Umbilical cord (tissue), 2 donors: ENCODE measurements around the gene CAMTA1. TPM values are rescaled to one million over a fixed set of nuclear protein-coding genes. Genes with fewer than 3 reads are reported as not detected.
A peak's percentile ranks its signal among the peaks of the same experiment; 100 is the strongest.
"Not testable (repeated sequence)": the region's sequence is repeated elsewhere in the genome, so short reads cannot be mapped to it uniquely, and the experiment has no call there.

ENCODE experiments used
- DNase-seq: peaks from one replicate; pipeline ENCODE4 v3.0.0-alpha.2; 2015; ENCODE audit warnings: low spot score
- total RNA-seq: library from RNA; depleted of rRNA; stranded (reverse); fragments of >200 nt; gene quantifications from one replicate; pipeline ENCODE4 v1.2.3, GENCODE V29; 2014; ENCODE audit warnings: low replicate concordance; ENCODE audit not compliant: insufficient read depth

CAMTA1 gene
- total RNA-seq, 1 donor from 2014 or later: 29.6 TPM

DNA sequence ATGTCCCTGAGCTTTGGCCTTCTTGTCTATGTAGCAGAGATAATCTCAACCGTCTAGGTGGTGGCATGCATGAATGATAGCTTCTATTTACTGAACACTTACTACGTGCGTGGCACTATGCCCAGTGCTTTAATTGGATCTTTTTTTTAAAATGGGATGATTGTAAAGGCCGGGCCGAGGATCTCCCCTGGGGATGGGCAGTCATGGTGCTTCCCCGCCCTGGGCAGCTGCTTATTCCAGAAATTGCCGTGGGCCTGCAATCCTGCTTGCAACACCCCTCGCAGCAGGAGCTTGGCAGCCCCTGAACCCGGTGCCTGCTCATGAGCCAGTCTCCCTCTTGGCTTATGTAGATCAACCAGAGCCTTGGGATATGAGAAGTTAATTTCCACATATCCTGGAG, 360.7 kb downstream of the CAMTA1 start:
- no peak for DNase-seq

DNA sequence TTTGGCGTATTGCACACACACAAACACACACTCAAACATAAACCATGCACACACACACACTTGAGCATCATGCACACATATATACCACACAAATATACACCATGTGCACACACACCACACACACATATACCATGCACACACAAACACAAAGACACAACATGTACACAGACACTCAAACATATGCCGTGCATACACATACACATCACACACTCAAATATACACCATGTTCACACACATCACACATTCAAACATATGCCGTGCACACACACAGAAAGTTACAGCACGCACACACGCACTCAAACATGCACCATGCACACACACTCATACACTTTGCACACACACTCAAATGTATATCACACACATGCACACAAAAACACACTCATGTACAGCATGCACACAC, 361.5 kb downstream of the CAMTA1 start:
- no peak for DNase-seq

DNA sequence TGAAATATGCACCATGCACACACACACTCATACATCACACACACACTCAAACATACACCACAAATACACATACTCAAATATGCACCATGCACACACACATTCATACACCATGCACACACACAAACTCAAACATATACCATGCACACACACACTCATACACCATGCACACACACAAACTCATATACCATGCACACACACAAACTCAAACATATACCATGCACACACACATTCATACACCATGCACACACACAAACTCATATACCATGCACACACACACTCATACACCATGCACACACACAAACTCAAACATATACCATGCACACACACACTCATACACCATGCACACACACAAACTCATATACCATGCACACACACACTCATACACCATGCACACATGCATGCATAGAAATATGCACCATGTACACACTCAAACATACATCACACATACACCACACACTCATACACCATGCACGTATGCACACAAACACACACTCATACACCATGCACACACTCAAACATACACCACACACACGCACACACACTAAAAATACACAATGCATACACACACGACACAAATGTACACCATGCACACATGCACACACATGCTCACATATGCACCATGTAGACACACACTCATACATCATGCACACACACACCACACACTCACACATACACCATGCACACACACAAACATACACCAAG, 362.5 kb downstream of the CAMTA1 start:
- not testable (repeated sequence) for DNase-seq

DNA sequence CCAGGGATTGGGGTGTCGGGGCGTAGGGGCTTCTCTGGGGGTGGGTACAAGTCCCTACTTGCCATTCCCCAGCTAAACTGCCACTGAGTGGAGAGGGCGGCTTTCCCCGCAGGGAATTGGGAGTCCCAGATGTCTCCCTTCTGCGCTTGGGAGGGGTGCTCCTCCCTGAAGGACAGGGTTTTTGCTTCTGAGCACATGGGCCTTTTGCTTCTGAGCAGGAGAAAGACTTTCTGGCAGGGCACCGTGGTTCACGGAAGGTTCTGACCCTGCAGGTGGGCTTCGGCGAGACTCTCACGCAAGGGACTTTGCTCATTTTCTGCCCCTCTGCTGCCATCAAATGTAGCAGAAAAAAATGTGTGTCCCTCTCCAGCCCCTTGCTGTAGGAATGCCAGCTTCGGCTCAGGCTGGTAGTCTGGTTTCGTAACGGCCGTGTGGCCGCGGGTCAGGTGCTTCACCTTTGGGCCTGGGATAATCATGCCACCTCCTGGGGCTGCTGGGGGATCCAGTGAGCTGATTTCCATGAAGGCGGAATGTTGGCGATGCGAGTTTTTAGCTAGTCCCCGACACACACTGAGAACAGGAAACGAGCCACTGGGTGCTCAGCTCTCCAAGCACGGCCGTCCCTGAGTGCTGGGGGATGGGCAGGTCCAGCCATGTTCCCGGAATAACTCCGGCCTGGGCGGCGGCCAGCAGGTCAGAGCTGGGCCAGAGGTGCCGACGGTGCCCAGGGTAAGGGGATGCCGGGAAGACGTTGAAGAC, 364.0 kb downstream of the CAMTA1 start:
- DNase-seq: no peak

DNA sequence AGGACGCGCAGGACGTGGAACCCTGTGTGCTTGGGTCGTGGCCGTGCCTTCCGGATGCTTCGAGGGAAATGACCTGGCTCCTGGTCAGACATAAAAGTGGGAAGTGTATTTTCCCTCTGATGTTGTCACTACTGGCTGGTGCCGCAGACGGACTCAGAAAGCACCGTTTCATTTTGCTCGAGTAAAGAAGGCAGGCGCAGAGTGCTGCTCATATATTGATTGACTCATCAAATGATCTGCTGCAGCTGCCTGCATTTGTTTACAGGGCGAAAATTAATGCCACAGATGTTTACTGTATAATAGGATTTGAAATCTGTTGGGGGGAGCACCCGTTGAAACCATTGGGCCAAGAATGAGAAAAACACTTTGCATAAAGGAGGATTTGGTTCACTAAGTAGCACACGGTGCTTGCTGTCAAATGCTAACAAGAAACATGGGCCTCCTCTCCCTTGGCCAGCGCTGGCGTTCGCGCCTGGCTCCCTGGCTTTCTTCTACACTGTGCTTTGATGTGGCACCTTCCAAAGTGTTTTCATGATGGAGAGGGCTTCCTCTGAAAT, 365.5 kb downstream of the CAMTA1 start:
- DNase-seq: no peak

DNA sequence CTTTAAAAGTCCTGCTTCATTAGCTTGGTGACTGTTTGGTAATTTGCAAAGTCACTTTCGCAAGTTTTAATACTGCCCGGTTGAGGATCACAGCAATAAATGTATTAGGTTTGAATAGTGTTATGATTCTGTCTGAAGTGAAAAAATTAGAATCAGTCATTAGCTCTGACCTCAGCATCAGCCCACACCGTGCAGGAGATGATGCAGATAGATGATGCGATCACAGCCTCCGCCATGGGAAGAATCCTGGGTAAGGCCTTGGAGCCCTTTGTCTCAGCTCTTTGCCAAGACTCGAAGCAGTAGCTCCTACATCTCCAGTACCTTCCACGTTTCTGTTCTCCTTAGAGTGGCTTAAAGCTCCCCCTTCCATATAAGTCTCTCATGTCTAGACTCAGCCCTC, 366.7 kb downstream of the CAMTA1 start:
- no peak for DNase-seq

DNA sequence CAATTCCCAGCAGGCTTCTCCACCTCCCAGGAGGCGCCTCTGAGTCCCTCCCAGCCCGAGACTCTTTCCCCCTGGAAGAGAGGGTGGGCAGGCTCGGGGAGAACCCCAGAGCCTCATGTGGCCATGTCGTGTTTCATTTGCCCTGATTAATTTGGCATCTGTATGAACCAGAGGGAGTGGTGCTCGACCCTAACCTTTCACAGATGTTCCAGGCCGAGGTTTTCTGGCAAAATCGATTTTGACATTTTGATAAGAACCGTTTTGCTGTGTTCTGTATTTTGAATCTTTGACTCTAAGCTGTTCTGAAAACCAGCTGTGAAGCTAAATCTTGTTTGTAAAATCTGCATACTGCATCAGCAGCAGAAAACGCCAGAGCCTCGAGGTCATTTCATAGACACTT, 367.4 kb downstream of the CAMTA1 start:
- peak; percentile 18 for DNase-seq

DNA sequence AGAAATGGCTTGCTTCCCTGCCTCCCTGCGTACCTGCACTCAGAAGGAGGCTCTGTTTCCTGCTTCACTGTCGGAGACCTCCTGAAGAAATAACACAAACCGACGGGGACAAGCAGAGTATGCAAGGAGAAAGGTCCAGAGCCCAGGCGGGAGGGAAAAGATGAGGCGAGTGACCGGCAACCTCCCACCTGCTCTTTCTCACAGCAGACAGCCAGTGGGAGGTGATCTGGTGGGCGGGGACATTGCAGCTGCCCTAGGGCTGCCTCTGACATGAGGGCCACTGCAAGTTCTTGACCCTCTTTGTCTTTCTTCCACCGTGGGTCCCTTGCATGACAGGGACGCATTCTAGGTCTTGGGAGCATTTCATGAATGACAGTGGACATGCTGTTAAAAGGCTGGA, 368.2 kb downstream of the CAMTA1 start:
- DNase-seq: no peak

GRCh38 chr1:7159116-7159781, 374.0 kb downstream of the CAMTA1 start:
- DNase-seq: no peak

- not testable (repeated sequence) for DNase-seq
Observed at GRCh38 chr1:7168554-7168953, 383.3 kb downstream of the CAMTA1 start.

GRCh38 chr1:7171168-7171567, 385.9 kb downstream of the CAMTA1 start:
- DNase-seq: no peak

DNA sequence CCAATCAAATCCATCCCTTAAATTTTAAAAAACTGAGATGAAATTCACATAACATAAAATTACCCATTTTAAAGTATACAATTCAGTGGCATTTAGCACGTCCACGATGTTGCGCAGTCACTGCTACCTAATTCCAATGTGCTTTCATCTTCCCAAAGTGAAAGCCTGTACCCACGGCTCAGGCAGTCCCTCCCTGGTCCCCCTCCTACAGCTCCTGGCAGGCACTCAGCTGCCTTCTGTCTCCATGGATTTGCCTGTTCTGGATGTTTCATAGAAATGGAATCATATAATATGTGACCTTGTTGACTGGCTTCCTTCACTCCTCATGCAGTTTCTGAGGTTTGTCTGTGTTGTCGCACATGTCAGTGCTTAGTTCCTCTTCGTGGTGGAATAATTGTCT, 386.3 kb downstream of the CAMTA1 start:
- peak; percentile 21 for DNase-seq

DNA sequence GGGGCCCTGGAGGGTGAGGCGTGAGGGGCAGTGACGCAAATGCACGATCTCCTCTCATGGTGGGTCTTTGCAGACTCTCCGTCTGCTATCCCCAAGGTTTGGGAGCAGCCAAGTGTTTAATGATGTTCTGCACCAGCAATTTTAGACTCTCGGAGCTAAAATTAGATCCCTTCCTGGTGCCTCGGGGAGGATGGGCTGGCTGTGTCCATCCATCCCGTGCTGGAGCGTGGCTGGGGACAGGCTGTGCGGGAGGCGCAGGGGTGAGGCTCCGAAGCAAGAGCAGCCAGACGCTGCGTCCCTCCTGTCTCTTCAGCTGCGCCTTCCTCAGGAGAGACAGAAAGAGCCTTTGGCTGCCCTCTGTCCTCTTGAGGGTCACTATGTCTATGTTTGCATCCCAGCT, 387.6 kb downstream of the CAMTA1 start:
- no peak for DNase-seq

DNA sequence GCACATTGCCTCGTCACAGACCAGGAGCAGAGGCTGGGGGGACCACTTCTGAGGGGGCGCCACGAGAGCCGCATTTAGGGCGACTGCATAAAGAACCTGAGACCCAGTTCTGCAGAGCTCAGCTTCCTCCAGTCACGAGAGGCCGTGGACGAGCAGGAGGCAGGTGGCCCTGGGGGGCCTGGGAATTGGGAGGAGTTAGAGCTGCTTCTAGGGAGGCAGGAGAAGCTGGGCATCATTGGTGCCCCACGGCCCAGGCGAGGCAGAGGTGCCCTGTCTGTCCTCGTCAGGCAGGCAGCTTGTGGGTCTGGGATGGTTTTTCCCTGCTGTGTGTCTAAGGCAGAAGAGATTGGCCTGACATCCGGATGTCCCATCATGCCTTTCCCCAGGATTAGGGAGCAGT, 389.3 kb downstream of the CAMTA1 start:
- no peak for DNase-seq

DNA sequence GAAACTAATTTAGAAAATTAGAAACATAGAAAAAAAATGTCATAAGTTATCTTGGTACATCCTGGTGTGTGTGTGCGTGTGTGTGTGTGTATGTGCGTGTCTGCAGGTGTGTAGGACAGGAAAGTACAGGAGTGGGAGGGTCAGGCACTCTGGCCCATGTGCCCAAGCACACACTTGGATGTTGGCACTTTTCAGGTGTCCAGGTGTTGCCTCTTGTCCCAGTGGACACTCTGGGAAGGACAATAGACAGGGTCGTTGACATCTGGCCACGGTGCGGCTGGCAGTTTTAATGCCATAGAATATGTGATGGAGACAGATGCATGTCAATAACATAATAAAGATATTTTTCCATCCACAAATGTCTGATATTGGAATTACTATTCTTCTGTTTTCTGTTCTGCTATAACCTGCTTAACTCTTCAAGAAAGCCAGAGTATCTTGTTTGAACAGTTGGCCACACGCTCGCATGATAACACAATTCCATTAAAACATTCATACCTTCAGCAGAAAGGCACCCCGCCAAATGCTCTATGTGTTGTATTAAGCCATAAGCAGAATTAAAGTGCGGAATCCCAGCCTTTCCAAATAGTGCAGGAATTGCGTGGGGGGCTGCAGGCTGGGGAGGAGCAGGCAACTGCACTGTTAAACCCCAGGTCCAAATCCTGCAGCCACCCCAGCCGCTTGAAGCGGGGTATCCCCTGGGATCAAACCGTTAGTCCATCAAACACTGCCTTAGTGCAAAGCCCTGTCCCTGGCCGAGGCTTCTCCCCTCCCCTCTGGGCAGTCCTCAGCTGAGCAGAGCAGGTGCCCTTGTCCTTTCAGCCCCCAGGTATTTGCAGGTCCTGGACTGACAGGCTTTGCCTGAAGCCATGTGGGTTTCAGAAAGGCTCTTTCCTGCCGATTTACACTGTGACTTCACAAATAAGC, 390.0 kb downstream of the CAMTA1 start:
- DNase-seq: no peak

DNA sequence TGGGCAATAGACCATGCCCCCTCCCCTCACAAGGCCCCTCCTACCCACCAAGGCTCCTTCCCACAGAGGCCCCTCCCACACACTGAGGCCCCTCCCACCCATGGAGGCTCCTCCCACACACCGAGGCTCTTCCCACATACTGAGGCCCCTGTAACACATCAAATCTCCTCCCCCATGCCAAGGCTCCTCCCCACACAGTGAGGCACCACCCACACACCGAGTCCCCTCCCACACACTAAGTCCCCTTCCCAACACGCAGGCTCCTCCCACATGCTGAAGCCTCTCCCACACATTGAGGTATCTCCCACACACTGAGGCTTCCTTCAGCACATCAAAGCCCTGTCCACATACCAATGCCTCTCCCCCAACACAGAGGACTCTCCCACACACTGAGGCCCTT, 391.8 kb downstream of the CAMTA1 start:
- DNase-seq: no peak

DNA sequence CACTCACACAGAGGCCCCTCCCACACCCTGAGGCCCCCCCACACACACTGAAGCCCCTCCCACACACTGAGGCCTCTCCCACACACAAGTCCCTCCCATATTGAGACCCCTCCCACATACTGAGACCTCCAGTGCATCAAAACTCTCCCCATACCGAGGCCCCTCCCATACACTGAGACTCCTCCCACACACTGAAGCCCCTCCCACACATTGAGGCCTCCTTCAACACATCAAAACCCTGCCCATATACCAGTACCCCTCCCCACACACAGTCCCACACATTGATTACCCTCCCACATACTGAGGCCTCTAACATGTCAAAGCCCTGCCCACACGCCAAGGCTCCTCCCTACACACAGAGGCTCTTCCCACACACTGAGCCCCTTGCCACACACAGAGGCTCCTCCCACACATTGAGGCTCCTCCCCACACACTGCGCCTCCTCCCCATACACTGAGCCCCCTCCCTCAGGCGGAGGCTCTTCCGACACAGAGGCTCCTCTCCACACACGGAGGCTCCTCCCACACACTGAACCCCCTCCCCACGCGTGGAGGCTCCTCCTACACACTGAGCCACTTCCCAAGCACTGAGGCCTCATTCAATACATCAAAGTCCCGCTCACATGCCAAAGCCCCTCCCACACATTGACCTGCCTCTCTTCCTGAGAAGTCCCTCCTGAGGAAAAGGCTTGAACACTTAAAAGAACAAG, 392.3 kb downstream of the CAMTA1 start:
- DNase-seq: no peak

DNA sequence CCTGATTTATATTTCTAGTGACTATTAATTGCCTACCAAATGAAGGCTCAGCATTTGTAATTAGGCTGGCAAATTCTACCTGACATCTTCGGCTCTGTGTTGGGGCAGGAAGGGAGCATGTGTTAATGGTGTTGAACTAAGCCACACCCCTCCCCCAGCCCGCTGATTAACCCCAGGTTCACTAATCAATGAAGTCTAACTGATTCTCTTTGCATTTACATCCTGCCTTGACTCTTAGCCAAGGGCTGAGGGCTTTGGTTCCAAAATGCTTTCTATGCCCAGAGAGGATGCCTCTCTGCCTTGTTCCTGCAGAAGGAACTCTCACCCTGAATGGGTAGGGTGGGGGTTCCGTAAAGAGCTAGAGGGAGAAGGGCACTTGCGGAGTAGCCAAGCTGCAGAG, 393.1 kb downstream of the CAMTA1 start:
- DNase-seq: no peak

DNA sequence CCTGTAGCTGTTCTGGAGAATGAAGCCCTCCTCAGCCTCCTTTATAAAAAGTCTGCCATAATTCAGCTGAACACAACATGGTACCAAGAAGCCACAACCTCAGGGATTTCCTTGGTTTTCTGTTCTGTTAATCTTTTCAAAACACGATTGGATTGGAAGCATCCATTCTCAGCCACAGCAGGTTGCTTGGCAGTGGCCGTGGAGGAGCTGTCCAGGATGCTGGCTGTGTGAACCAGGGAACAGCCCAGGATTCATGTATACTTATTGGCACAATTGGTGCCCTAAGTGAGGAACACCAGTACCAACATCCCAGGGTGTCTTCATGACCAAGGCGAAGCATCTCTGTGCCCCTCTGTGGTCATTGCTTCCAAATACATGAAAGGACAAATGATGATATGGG, 393.5 kb downstream of the CAMTA1 start:
- no peak for DNase-seq

- no peak for DNase-seq
Observed at GRCh38 chr1:7185721-7186120, 400.5 kb downstream of the CAMTA1 start.
